PC-9 (cell line): ENCODE measurements around the gene TRMT2B.

ENCODE experiments used
- EZH2 ChIP-seq: fragments of 200-600 bp; sonication (generic); IDR thresholded peaks from 2 replicates; pipeline ENCODE4 v1.8.0; 2017; ENCODE audit warnings: antibody characterized with exemption, low read depth
- TF ChIP-seq, protein P1 (sequence below): fragments of 200-600 bp; sonication (generic); conservative IDR thresholded peaks from 2 replicates; pipeline ENCODE4 v1.6.1; 2017; ENCODE audit warnings: mixed run types, antibody characterized with exemption, mild to moderate bottlenecking, moderate library complexity

DNA sequence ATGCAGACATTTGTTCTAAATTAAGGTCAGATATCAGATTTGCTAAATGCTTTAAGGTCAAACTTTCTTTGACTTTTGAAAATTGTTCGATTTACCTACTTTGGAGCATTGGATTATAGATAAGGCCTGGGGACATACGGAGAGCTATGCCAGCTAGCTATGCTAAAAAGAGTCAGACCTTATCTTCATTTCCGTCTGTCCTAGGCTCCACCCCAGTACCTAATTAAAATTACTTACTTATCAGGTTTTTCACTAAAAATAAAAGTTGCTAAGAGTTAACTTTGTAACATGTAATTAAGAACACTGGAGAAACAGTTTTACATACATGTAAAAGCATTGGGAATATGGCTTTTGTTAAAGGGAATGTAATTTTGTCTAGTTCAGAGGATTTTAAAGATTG lies 19.7 kb upstream of the TRMT2B start:
- TF ChIP-seq, protein P1, sequence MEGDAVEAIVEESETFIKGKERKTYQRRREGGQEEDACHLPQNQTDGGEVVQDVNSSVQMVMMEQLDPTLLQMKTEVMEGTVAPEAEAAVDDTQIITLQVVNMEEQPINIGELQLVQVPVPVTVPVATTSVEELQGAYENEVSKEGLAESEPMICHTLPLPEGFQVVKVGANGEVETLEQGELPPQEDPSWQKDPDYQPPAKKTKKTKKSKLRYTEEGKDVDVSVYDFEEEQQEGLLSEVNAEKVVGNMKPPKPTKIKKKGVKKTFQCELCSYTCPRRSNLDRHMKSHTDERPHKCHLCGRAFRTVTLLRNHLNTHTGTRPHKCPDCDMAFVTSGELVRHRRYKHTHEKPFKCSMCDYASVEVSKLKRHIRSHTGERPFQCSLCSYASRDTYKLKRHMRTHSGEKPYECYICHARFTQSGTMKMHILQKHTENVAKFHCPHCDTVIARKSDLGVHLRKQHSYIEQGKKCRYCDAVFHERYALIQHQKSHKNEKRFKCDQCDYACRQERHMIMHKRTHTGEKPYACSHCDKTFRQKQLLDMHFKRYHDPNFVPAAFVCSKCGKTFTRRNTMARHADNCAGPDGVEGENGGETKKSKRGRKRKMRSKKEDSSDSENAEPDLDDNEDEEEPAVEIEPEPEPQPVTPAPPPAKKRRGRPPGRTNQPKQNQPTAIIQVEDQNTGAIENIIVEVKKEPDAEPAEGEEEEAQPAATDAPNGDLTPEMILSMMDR = no peak
- no peak for TF ChIP-seq EZH2
